Liver (tissue), 3 donors: ENCODE measurements around the gene THBS2.

ENCODE experiments used
- EGR1 ChIP-seq, 2 donors: IDR thresholded peaks; 2 replicates each; pipeline ENCODE4 v1.6.1; 2016 to 2018; ENCODE audit warnings: antibody characterized with exemption in 2 of 2, low read depth in 2 of 2
- FOXA1 ChIP-seq: IDR thresholded peaks from 2 replicates; pipeline ENCODE4 v1.6.1; 2016; ENCODE audit warnings: antibody characterized with exemption
- GABPA ChIP-seq, 2 donors: IDR thresholded peaks in 1 of 2; conservative IDR thresholded peaks in 1 of 2; 2 replicates each; pipeline ENCODE4 v1.6.1; 2016; ENCODE audit warnings: antibody characterized with exemption in 2 of 2, mild to moderate bottlenecking in 1 of 2, moderate library complexity in 1 of 2
- JUND ChIP-seq, 2 donors: IDR thresholded peaks; 2 replicates each; pipeline ENCODE4 v1.6.1; 2016; ENCODE audit warnings: antibody characterized with exemption in 2 of 2
- RAD21 ChIP-seq, 2 donors: IDR thresholded peaks; 2 replicates each; pipeline ENCODE4 v1.6.1; 2016; ENCODE audit warnings: antibody characterized with exemption in 2 of 2, mild to moderate bottlenecking in 2 of 2
- SP1 ChIP-seq: IDR thresholded peaks from 2 replicates; pipeline ENCODE4 v1.6.1; 2018; ENCODE audit warnings: antibody characterized with exemption, mild to moderate bottlenecking
- TAF1 ChIP-seq: conservative IDR thresholded peaks from 2 replicates; pipeline ENCODE4 v1.6.1; 2016; ENCODE audit warnings: antibody characterized with exemption, mild to moderate bottlenecking
- YY1 ChIP-seq: IDR thresholded peaks from 2 replicates; pipeline ENCODE4 v1.6.1; 2016; ENCODE audit warnings: antibody characterized with exemption, mild to moderate bottlenecking
- TF ChIP-seq, protein P1 (sequence below): fragments of 150-350 bp; IDR thresholded peaks from 2 replicates; pipeline ENCODE4 v1.5.1; 2017; ENCODE audit warnings: improper control_type of control experiment, low read depth, low read length; ENCODE audit not compliant: missing input control
- TF ChIP-seq, protein P2 (sequence below): IDR thresholded peaks from 2 replicates; pipeline ENCODE4 v1.6.1; 2016; ENCODE audit warnings: antibody characterized with exemption
- TF ChIP-seq, protein P3 (sequence below): IDR thresholded peaks from 2 replicates; pipeline ENCODE4 v1.6.1; 2016; ENCODE audit warnings: antibody characterized with exemption, mild to moderate bottlenecking
- TF ChIP-seq, protein P4 (sequence below): IDR thresholded peaks from 2 replicates; pipeline ENCODE4 v1.6.1; 2016; ENCODE audit warnings: antibody characterized with exemption
- donor health status: healthy.
- donor health status: healthy.

DNA sequence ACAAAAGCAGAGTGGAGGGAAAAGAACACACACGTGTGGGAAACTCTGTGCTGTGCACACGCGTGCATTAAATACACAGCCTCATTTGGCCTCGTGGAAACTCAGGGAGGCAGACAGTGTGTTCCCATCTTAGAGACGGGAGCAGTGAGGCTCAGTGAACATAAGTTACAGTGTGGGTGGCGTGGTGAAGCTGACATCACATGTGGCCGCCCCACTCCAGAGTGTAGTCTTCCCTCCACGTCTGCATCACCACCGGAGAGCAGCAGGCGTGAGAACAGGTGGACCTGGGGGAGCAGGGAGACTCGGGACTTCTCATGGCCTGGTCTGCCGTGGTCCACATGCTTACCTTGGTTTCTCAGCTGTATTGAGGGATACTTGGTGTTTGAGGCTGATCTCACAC is 51.7 kb downstream of the THBS2 start:
- TF ChIP-seq GABPA (IDR thresholded peaks at IDR 0.05 in 1 of 2, conservative IDR thresholded peaks at IDR 0.05 in 1 of 2), result no peak
- no peak for TF ChIP-seq YY1
- TF ChIP-seq, protein P1, sequence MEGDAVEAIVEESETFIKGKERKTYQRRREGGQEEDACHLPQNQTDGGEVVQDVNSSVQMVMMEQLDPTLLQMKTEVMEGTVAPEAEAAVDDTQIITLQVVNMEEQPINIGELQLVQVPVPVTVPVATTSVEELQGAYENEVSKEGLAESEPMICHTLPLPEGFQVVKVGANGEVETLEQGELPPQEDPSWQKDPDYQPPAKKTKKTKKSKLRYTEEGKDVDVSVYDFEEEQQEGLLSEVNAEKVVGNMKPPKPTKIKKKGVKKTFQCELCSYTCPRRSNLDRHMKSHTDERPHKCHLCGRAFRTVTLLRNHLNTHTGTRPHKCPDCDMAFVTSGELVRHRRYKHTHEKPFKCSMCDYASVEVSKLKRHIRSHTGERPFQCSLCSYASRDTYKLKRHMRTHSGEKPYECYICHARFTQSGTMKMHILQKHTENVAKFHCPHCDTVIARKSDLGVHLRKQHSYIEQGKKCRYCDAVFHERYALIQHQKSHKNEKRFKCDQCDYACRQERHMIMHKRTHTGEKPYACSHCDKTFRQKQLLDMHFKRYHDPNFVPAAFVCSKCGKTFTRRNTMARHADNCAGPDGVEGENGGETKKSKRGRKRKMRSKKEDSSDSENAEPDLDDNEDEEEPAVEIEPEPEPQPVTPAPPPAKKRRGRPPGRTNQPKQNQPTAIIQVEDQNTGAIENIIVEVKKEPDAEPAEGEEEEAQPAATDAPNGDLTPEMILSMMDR, result no peak
- TF ChIP-seq, protein P2, sequence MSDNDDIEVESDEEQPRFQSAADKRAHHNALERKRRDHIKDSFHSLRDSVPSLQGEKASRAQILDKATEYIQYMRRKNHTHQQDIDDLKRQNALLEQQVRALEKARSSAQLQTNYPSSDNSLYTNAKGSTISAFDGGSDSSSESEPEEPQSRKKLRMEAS, result no peak
- TF ChIP-seq RAD21 (IDR thresholded peaks at IDR 0.05), result no peak
- TF ChIP-seq, protein P3, sequence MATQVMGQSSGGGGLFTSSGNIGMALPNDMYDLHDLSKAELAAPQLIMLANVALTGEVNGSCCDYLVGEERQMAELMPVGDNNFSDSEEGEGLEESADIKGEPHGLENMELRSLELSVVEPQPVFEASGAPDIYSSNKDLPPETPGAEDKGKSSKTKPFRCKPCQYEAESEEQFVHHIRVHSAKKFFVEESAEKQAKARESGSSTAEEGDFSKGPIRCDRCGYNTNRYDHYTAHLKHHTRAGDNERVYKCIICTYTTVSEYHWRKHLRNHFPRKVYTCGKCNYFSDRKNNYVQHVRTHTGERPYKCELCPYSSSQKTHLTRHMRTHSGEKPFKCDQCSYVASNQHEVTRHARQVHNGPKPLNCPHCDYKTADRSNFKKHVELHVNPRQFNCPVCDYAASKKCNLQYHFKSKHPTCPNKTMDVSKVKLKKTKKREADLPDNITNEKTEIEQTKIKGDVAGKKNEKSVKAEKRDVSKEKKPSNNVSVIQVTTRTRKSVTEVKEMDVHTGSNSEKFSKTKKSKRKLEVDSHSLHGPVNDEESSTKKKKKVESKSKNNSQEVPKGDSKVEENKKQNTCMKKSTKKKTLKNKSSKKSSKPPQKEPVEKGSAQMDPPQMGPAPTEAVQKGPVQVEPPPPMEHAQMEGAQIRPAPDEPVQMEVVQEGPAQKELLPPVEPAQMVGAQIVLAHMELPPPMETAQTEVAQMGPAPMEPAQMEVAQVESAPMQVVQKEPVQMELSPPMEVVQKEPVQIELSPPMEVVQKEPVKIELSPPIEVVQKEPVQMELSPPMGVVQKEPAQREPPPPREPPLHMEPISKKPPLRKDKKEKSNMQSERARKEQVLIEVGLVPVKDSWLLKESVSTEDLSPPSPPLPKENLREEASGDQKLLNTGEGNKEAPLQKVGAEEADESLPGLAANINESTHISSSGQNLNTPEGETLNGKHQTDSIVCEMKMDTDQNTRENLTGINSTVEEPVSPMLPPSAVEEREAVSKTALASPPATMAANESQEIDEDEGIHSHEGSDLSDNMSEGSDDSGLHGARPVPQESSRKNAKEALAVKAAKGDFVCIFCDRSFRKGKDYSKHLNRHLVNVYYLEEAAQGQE, result no peak
- TF ChIP-seq TAF1, result no peak
- TF ChIP-seq, protein P4, sequence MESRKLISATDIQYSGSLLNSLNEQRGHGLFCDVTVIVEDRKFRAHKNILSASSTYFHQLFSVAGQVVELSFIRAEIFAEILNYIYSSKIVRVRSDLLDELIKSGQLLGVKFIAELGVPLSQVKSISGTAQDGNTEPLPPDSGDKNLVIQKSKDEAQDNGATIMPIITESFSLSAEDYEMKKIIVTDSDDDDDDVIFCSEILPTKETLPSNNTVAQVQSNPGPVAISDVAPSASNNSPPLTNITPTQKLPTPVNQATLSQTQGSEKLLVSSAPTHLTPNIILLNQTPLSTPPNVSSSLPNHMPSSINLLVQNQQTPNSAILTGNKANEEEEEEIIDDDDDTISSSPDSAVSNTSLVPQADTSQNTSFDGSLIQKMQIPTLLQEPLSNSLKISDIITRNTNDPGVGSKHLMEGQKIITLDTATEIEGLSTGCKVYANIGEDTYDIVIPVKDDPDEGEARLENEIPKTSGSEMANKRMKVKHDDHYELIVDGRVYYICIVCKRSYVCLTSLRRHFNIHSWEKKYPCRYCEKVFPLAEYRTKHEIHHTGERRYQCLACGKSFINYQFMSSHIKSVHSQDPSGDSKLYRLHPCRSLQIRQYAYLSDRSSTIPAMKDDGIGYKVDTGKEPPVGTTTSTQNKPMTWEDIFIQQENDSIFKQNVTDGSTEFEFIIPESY, result no peak
- TF ChIP-seq JUND (IDR thresholded peaks at IDR 0.05), result no peak
- no peak for TF ChIP-seq EGR1 (IDR thresholded peaks at IDR 0.05; ENCODE audit: low read depth in 2 of 2)
- no peak for TF ChIP-seq SP1
- TF ChIP-seq FOXA1, result no peak
